Measurements from ENCODE around the gene SERPINH1.

DNA sequence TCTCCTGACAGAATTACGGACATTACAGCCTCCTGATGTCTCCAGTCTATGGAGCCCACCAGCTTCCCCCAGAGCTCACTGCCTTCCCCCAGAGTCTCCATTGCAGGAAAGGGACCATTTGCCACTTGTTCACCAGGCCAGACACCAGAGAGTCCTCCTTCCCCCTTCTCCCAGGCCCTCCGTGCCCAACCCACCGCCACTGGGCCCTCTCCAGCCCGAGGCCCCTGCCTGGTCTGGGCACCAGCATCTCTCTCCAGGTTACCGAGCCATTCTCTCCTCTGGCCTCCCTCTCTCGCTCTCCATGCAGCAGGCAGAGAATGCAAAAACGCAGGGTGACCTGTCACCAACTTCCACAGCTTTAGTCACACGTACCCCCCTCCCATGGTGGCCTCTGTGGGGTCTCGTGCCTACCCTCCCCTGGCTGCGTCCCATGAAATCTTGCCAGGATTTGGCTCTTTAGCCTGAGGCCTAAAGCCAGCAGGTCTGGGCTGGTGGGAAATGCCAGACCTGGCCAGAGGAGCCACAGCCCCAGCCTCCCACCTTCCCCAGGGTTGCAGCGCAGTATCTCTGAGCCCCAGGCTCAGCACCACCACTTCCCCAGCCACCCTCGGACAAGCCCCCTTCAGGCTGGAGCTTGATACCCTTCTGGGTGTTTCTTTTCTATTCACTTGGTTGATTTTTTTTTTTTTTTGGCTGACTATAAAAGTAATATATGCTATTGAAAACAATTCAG, 6.8 kb upstream of the SERPINH1 start:
- TF ChIP-seq, protein P1, sequence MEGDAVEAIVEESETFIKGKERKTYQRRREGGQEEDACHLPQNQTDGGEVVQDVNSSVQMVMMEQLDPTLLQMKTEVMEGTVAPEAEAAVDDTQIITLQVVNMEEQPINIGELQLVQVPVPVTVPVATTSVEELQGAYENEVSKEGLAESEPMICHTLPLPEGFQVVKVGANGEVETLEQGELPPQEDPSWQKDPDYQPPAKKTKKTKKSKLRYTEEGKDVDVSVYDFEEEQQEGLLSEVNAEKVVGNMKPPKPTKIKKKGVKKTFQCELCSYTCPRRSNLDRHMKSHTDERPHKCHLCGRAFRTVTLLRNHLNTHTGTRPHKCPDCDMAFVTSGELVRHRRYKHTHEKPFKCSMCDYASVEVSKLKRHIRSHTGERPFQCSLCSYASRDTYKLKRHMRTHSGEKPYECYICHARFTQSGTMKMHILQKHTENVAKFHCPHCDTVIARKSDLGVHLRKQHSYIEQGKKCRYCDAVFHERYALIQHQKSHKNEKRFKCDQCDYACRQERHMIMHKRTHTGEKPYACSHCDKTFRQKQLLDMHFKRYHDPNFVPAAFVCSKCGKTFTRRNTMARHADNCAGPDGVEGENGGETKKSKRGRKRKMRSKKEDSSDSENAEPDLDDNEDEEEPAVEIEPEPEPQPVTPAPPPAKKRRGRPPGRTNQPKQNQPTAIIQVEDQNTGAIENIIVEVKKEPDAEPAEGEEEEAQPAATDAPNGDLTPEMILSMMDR (IDR thresholded peaks at IDR 0.05; ENCODE audit: insufficient read depth, low read length) = no peak
- TF ChIP-seq, protein P2, sequence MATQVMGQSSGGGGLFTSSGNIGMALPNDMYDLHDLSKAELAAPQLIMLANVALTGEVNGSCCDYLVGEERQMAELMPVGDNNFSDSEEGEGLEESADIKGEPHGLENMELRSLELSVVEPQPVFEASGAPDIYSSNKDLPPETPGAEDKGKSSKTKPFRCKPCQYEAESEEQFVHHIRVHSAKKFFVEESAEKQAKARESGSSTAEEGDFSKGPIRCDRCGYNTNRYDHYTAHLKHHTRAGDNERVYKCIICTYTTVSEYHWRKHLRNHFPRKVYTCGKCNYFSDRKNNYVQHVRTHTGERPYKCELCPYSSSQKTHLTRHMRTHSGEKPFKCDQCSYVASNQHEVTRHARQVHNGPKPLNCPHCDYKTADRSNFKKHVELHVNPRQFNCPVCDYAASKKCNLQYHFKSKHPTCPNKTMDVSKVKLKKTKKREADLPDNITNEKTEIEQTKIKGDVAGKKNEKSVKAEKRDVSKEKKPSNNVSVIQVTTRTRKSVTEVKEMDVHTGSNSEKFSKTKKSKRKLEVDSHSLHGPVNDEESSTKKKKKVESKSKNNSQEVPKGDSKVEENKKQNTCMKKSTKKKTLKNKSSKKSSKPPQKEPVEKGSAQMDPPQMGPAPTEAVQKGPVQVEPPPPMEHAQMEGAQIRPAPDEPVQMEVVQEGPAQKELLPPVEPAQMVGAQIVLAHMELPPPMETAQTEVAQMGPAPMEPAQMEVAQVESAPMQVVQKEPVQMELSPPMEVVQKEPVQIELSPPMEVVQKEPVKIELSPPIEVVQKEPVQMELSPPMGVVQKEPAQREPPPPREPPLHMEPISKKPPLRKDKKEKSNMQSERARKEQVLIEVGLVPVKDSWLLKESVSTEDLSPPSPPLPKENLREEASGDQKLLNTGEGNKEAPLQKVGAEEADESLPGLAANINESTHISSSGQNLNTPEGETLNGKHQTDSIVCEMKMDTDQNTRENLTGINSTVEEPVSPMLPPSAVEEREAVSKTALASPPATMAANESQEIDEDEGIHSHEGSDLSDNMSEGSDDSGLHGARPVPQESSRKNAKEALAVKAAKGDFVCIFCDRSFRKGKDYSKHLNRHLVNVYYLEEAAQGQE (IDR thresholded peaks at IDR 0.05; ENCODE audit: insufficient replicate concordance, low read depth) = no peak
- TF ChIP-seq SPI1 (IDR thresholded peaks at IDR 0.05; ENCODE audit: borderline replicate concordance, low read depth) (no peak), POLR2AphosphoS5 (IDR thresholded peaks at IDR 0.05; ENCODE audit: low read depth) (no peak)

Measured in HL-60 (cell line).